NCI-H2107 (cell line): ENCODE results near the gene LY86.
"Not testable (repeated sequence)": the region's sequence is repeated elsewhere in the genome, so short reads cannot be mapped to it uniquely, and the experiment has no call there.

Experiments
- DNase-seq: peaks from one replicate; lab custom pipeline; 2025; lab: John Stamatoyannopoulos, UW

Gene LY86

GRCh38 chr6:6596529-6597328 is 8.2 kb downstream of the LY86 start:
- DNase-seq, result no peak

GRCh38 chr6:6597682-6598081 is 9.2 kb downstream of the LY86 start:
- no peak for DNase-seq

GRCh38 chr6:6599468-6599873 is 11.0 kb downstream of the LY86 start:
- DNase-seq, result no peak

- peak; percentile 14 for DNase-seq
These were observed 12.4 kb downstream of the LY86 start for GRCh38 chr6:6600875-6601274.

- DNase-seq, result no peak
These were observed 13.7 kb downstream of the LY86 start for GRCh38 chr6:6602262-6602661.

GRCh38 chr6:6603317-6603716 is 14.8 kb downstream of the LY86 start:
- no peak for DNase-seq

GRCh38 chr6:6604015-6604414 is 15.5 kb downstream of the LY86 start:
- DNase-seq, result no peak

- DNase-seq, result no peak
These were observed 16.0 kb downstream of the LY86 start for GRCh38 chr6:6604566-6604965.

- DNase-seq, result no peak
These were observed 17.4 kb downstream of the LY86 start for GRCh38 chr6:6605873-6606272.

GRCh38 chr6:6606391-6607030 is 18.0 kb downstream of the LY86 start:
- DNase-seq, result not testable (repeated sequence)

GRCh38 chr6:6609450-6609849 is 20.9 kb downstream of the LY86 start:
- no peak for DNase-seq

- DNase-seq, result no peak
These were observed 21.6 kb downstream of the LY86 start for GRCh38 chr6:6610031-6610591.

- no peak for DNase-seq
These were observed 23.0 kb downstream of the LY86 start for GRCh38 chr6:6611486-6611885.

GRCh38 chr6:6612308-6612707 is 23.8 kb downstream of the LY86 start:
- DNase-seq, result no peak

- DNase-seq, result not testable (repeated sequence)
These were observed 24.7 kb downstream of the LY86 start for GRCh38 chr6:6613103-6613718.

GRCh38 chr6:6614096-6614982 is 25.8 kb downstream of the LY86 start:
- DNase-seq, result no peak

- DNase-seq, result no peak
These were observed 26.4 kb downstream of the LY86 start for GRCh38 chr6:6614983-6615349.

GRCh38 chr6:6616656-6617055 is 28.1 kb downstream of the LY86 start:
- no peak for DNase-seq

GRCh38 chr6:6619021-6619794 is 30.7 kb downstream of the LY86 start:
- no peak for DNase-seq

GRCh38 chr6:6620766-6621425 is 32.4 kb downstream of the LY86 start:
- DNase-seq, result no peak

GRCh38 chr6:6622501-6622900 is 34.0 kb downstream of the LY86 start:
- no peak for DNase-seq
